HepG2 (cell line): ENCODE results near the gene LRIG1. TPM values are rescaled to one million over a fixed set of nuclear protein-coding genes. Genes with fewer than 3 reads are reported as not detected.

Experiments
- AKNA ChIP-seq: sonication (generic); formaldehyde crosslinking; IDR thresholded peaks from 2 replicates; pipeline ENCODE4 v1.4.0; 2020; ENCODE audit warnings: missing genetic modification reagents, borderline replicate concordance
- ARID3A ChIP-seq: IDR thresholded peaks from 2 replicates; pipeline ENCODE4 v1.6.1; 2012; ENCODE audit warnings: low read depth, low read length, improper control_type of control experiment
- ATF4 ChIP-seq, 2 experiments: fragments of 450-650 bp in 1 of 2; sonication (generic) in 1 of 2; formaldehyde crosslinking; IDR thresholded peaks; 2 replicates each; pipeline versions ENCODE4 v1.5.0 to v1.8.0; 2020 to 2022; ENCODE audit warnings: mild to moderate bottlenecking in 1 of 2, missing genetic modification reagents in 1 of 2
- EEA1 ChIP-seq: sonication (generic); formaldehyde crosslinking; IDR thresholded peaks from 2 replicates; pipeline ENCODE4 v1.5.1; 2020; ENCODE audit warnings: mild to moderate bottlenecking, missing genetic modification reagents, borderline replicate concordance
- TFE3 ChIP-seq: IDR thresholded peaks from 2 replicates; pipeline ENCODE4 v1.6.1; 2016
- ZBTB21 ChIP-seq: sonication (generic); formaldehyde crosslinking; IDR thresholded peaks from 2 replicates; pipeline ENCODE4 v1.4.0; 2020; ENCODE audit warnings: missing genetic modification reagents
- ZIK1 ChIP-seq: sonication (generic); formaldehyde crosslinking; IDR thresholded peaks from 2 replicates; pipeline ENCODE4 v1.5.0; 2020; ENCODE audit warnings: mild to moderate bottlenecking, low read depth, missing genetic modification reagents, borderline replicate concordance
- ZNF296 ChIP-seq: sonication (generic); formaldehyde crosslinking; conservative IDR thresholded peaks from 2 replicates; pipeline ENCODE4 v1.5.0; 2020; ENCODE audit warnings: mild to moderate bottlenecking, missing genetic modification reagents
- ZNF30 ChIP-seq: sonication (generic); formaldehyde crosslinking; IDR thresholded peaks from 2 replicates; pipeline ENCODE4 v1.5.0; 2020; ENCODE audit warnings: mild to moderate bottlenecking, missing genetic modification reagents
- ZNF451 ChIP-seq: sonication (generic); formaldehyde crosslinking; IDR thresholded peaks from 2 replicates; pipeline ENCODE4 v1.5.0; 2020; ENCODE audit warnings: mild to moderate bottlenecking, missing genetic modification reagents
- ZNF510 ChIP-seq: sonication (generic); formaldehyde crosslinking; IDR thresholded peaks from 2 replicates; pipeline ENCODE4 v1.4.0; 2020; ENCODE audit warnings: low read depth, mild to moderate bottlenecking, missing genetic modification reagents
- ZNF644 ChIP-seq: IDR thresholded peaks from 2 replicates; pipeline ENCODE4 v1.6.1; 2016; ENCODE audit warnings: low read depth
- ZNF670 ChIP-seq: sonication (generic); formaldehyde crosslinking; IDR thresholded peaks from 2 replicates; pipeline ENCODE4 v1.8.0; 2022; ENCODE audit warnings: mild to moderate bottlenecking, missing genetic modification reagents, borderline replicate concordance
- ZNF703 ChIP-seq: sonication (generic); formaldehyde crosslinking; IDR thresholded peaks from 2 replicates; pipeline ENCODE4 v1.5.1; 2020; ENCODE audit warnings: missing genetic modification reagents, mild to moderate bottlenecking, moderate library complexity, borderline replicate concordance
- ZNF850 ChIP-seq: sonication (generic); formaldehyde crosslinking; conservative IDR thresholded peaks from 2 replicates; pipeline ENCODE4 v1.9.0; 2021; ENCODE audit warnings: mild to moderate bottlenecking, missing genetic modification reagents
- ZSCAN5A ChIP-seq: sonication (generic); formaldehyde crosslinking; IDR thresholded peaks from 2 replicates; pipeline ENCODE4 v1.8.0; 2022; ENCODE audit warnings: mild to moderate bottlenecking, missing genetic modification reagents, borderline replicate concordance
- polyA plus RNA-seq, 8 experiments: library from polyadenylated mRNA; depleted of rRNA in 3 of 8; stranded (reverse) in 7 of 8; unstranded in 1 of 8; fragments of >200 nt; fragmentation: Illumina TruSeq in 4 of 8; extraction: Trizol in 4 of 8; gene quantifications; 2 replicates each; pipeline versions ENCODE4 v1.2.1 to v1.2.3, GENCODE V29; 2011 to 2016; ENCODE audit warnings: low read depth in 4 of 8, missing spikeins in 1 of 8, mixed read lengths in 1 of 8; ENCODE audit not compliant: insufficient read depth in 1 of 8
- total RNA-seq, 5 experiments: library from RNA; depleted of rRNA; stranded (reverse); fragments of >200 nt; fragmentation: Illumina TruSeq; extraction: Trizol; gene quantifications; 2 replicates each; pipeline ENCODE4 v1.2.3, GENCODE V29; 2016; ENCODE audit warnings: low read depth in 1 of 5

The LRIG1 gene
- total and polyA plus RNA-seq, 2 of the 13 experiments (the other 11 are each of a cell fraction or from before 2014, with no cell fraction given): 17.8 to 24.8 TPM

- TF ChIP-seq ZSCAN5A (peak; percentile 55; the same call in 1 of the 2 replicates), ARID3A (peak; percentile 96), ZIK1 (CRISPR knock-in tag) (peak; percentile 74; the same call in 1 of the 2 replicates), ZNF451 (CRISPR knock-in tag) (0 out of 2 replicates have a peak, but pooled peaks have one; percentile 48), ZNF670 (CRISPR knock-in tag) (peak; percentile 92), ZBTB21 (CRISPR knock-in tag) (peak; percentile 67), ZNF30 (no peak), ATF4 (CRISPR knock-in tag; IDR thresholded peaks at IDR 0.05) (peak in 1 of 2 experiments; percentile 64; a peak in 2 of 4 replicates), ZNF644 (CRISPR knock-in tag) (peak; percentile 93), ZNF703 (CRISPR knock-in tag) (peak; percentile 78; the same call in 1 of the 2 replicates), AKNA (0 out of 2 replicates have a peak, but pooled peaks have one; percentile 44), ZNF850 (CRISPR knock-in tag) (no peak), EEA1 (CRISPR knock-in tag) (no peak), ZNF296 (no peak), ZNF510 (CRISPR knock-in tag) (0 out of 2 replicates have a peak, but pooled peaks have one; percentile 82), TFE3 (CRISPR knock-in tag) (peak; percentile 86)
These were observed 19.5 kb downstream of the LRIG1 start (continued) for GRCh38 chr3:66481071-66482017.
